HG03159 (cell line): ENCODE measurements around the gene TAAR9.
A peak's percentile ranks its signal among the peaks of the same experiment; 100 is the strongest.

ENCODE experiments used
- ATAC-seq: cut with Tn5 transposase; IDR thresholded peaks from one replicate; pipeline ENCODE4 v1.9.1; 2021; ENCODE audit warnings: mild to moderate bottlenecking, moderate library complexity; ENCODE audit not compliant: unreplicated experiment

Gene TAAR9

GRCh38 chr6:132537977-132538376 is at the start of gene TAAR9:
Gene TAAR9, plus strand, starts transcription at chr6:132538277. Its CDS starts 13 bp downstream, at chr6:132538290.
- no peak for ATAC-seq

DNA sequence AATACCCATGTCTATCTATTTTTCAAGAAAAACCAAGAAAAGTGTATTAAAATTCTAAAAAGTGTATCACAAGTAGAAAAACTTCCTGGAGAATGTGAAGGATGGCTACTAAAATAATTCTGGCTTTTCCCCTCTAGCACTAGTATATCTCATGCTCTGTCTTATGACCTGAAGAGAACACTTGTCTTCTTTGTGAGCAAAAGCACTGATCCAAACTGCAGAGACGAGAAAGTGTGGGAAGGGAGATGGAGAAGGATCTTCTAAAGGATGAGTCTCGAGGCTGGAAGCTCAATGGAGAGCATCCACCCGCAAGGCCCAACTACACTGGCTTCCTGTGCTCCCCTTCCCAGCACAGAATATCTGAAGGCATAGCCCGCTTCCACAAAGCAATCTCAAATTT is 48.7 kb upstream of the TAAR9 start:
- ATAC-seq = no peak

GRCh38 chr6:132490024-132490423 is 48.1 kb upstream of the TAAR9 start:
- no peak for ATAC-seq

DNA sequence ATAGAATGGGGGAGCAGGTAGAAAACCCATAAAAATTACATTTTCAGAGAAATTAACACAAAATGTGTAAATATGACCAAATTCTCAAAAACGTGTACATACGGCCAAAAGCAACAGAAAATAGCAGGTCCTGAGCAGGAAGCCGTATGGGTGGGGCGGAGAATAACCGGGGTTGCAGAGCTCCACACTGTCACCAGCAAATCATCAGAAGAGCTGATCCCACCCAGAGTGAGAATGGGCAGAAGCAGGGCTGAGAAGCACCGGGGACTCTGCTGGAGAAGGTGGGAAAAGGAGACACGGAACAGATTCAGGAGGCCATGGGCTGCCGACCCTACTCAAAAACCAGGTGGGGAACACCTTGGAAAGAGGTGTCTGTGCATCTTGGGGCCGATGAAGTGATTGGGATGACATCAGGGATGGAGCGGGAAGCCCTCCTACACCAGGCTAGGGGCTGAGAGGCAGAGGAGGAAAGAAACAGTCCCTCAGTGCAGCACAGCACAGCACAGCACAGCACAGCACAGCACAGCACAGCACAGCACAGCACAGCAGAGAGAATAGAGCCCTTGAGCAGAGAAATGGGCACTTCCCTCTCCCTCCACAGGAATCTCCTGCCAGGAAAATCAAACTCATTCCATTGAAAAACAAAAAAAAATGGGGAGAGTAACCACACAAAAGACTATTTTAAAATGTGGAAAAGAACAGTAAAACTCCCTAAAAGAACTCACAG is 47.4 kb upstream of the TAAR9 start:
- ATAC-seq = peak; percentile 45

DNA sequence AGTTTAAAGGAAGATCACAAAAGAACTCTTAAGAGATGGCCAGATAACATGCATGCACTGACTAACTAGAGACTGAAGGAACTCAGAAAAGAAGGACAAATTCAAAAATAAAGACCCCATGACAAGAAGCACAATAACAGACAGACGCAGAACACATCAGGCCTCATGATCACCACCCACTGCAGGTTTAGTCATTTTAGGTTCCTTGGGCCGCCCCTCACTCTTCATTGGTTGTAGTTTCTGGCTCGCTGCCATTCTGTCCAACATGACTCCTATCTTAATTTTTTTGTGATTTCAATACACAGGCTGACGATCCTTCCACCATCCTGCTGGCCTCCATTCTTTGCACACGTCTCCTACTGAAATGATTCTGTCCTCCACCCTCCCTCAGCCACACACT is 46.8 kb upstream of the TAAR9 start:
- no peak for ATAC-seq

GRCh38 chr6:132491881-132492280 is 46.2 kb upstream of the TAAR9 start:
- no peak for ATAC-seq

- ATAC-seq = no peak
These were observed 43.1 kb upstream of the TAAR9 start for GRCh38 chr6:132494954-132495353.

GRCh38 chr6:132495604-132496079 is 42.4 kb upstream of the TAAR9 start:
- peak; percentile 46 for ATAC-seq

GRCh38 chr6:132496519-132497180 is 41.4 kb upstream of the TAAR9 start:
- ATAC-seq = no peak

- ATAC-seq = peak; percentile 63
These were observed 39.4 kb upstream of the TAAR9 start for GRCh38 chr6:132498638-132499037.

- no peak for ATAC-seq
These were observed 38.3 kb upstream of the TAAR9 start for GRCh38 chr6:132499757-132500156.

DNA sequence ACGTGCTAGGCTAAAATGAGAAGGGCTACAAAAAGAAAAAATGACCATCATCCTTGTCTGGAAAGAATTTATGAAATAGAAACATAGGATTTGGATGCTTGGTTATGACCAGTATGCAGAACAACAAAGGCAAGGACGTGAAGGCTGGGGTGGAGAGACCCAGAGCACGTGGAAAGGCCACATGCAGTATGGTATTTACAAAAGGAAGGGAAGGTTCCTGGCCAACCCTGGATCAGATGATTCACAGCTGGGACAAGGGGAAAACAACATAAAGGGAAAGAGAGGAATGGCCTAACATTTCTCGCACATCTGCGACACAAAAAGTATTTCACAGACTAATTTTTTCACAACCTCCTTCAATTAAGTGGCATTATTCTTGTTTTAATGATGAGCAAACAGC is 33.3 kb upstream of the TAAR9 start:
- no peak for ATAC-seq

GRCh38 chr6:132505158-132505557 is 32.9 kb upstream of the TAAR9 start:
- no peak for ATAC-seq

GRCh38 chr6:132506461-132506860 is 31.6 kb upstream of the TAAR9 start:
- ATAC-seq = no peak

GRCh38 chr6:132506869-132507808 is 30.9 kb upstream of the TAAR9 start:
- ATAC-seq = no peak

GRCh38 chr6:132511210-132511830 is 26.8 kb upstream of the TAAR9 start:
- no peak for ATAC-seq

DNA sequence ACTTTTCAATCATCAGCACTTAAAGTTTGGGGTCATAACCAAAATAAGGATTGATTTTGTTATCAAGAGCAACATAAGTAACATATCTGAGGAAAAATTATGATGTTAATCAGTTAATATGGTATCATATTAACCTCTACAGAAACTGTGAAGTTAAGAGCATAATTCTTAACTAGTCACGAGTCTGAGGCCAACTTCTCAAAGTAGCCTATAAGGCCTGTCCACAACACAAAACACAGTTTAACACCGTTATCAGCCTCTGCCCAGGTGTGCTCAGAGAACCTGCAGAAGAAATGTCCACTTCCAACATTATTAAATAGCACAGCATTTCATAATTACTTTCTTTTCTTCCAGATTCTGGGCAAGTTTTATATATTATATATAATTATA is 26.3 kb upstream of the TAAR9 start:
- ATAC-seq = no peak

GRCh38 chr6:132512342-132512637 is 25.8 kb upstream of the TAAR9 start:
- no peak for ATAC-seq

DNA sequence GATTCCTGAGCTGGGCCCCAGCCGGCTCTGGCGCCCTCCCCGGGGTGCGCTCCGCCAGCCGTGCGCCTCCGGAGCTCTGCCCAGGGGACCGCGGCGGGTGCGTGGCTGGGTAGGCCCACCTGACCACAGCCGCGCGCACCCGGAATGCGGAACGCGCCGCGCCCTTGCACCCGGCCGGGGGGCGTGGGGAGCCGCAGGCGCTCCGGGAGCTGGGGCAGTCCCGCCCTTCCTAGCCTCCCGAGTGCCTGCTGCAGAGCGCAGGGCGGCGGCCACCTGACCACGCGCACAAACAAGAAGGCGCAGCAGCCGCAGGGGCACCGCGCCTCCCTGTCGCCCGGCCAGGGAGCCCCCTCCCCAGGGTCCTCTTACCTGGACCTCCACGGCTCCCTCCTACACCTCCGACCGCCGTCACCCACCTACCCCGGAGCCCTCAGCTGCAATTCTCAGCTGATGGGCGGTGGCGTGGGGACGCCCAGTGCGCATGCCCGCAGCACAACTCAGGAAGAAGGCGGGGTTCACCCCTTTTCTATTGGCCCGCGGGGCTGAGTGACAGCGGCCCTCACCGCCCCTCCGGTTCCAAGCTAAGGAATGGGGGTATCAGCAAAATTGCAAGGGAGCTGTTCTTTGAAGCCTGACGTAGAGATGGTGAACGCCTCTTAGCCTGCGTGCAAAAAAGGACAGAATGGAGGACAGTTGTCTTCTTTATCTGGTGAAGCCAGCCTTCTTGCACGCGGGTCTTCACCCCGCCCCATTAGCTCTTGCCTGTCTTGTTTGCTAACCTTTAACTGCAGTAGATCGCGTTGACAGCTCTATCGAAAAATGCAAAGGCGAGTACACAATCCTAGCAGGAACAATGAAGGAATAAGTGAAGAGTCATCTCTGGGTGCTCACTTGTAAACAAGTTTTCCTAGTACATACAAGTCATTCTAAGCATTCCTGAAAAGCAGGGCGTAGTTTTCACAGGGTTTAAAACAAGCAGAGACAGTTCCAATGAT is 25.1 kb upstream of the TAAR9 start, which contains the start of gene STX7:
Gene STX7, minus strand, starts transcription at position 479 of the 995 bp plus-strand sequence. CDS start 9,586 bp downstream, outside the sequence.
- peak; percentile 91 for ATAC-seq
